Measurements from ENCODE around the gene ZNF202. TPM values are rescaled to one million over a fixed set of nuclear protein-coding genes. Genes with fewer than 3 reads are reported as not detected.

The ZNF202 gene
- total RNA-seq, 1 experiment from 2014 or later, result 22.1 TPM

GRCh38 chr11:123760894-123761293, 19.4 kb upstream of the ZNF202 start:
- CTCF ChIA-PET, result interaction anchor here (0.7 kb wide), 1 partner anchor 50 kb away, joined by 3 read pairs; no protein-coding TSS in a partner anchor
- H3K27me3 Mint-ChIP-seq (ENCODE audit: insufficient read depth, unreplicated experiment), result no peaks in the 10 kb centered on the region
- no peaks in the 10 kb centered on the region for H3K4me1 Mint-ChIP-seq (ENCODE audit: insufficient read depth, unreplicated experiment)
- no peak overlapping the region for H3K27ac Mint-ChIP-seq (ENCODE audit: low read depth, unreplicated experiment)
- no peak overlapping the region for H3K4me3 Mint-ChIP-seq (ENCODE audit: unreplicated experiment)
- H3K9me3 Mint-ChIP-seq (ENCODE audit: unreplicated experiment), result peaks cover 5% of the 10 kb centered on the region
- no TSS peak for BruUV-seq (replicated peaks)
- peak; percentile 7 for DNase-seq (ENCODE audit: unreplicated experiment)
- intact Hi-C loops (cut with micrococcal nuclease), result no loop called here
- TF ChIP-seq CTCF (IDR thresholded peaks at IDR 0.05; ENCODE audit: unreplicated experiment), result no peak
- POLR2A ChIA-PET, result no interaction called here
- no peaks in the 10 kb centered on the region for H3K36me3 Mint-ChIP-seq (ENCODE audit: insufficient read depth, unreplicated experiment)

- TF ChIP-seq CTCF (IDR thresholded peaks at IDR 0.05; ENCODE audit: unreplicated experiment), result no peak
- H3K27ac Mint-ChIP-seq (ENCODE audit: low read depth, unreplicated experiment), result no peak overlapping the region
- intact Hi-C loops (cut with micrococcal nuclease), result no loop called here
- ChIA-PET POLR2A (interaction anchor here (0.6 to 1.7 kb wide), 3 partner anchors 10 to 572 kb away, joined by 3 to 4 read pairs (median 3); no protein-coding TSS in a partner anchor), CTCF (interaction anchor here (0.6 kb wide), 1 partner anchor 15 kb away, joined by 3 read pairs; no protein-coding TSS in a partner anchor)
- H3K9me3 Mint-ChIP-seq (ENCODE audit: unreplicated experiment), result peaks cover 5% of the 10 kb centered on the region
- H3K4me3 Mint-ChIP-seq (ENCODE audit: unreplicated experiment), result no peak overlapping the region
- H3K4me1 Mint-ChIP-seq (ENCODE audit: insufficient read depth, unreplicated experiment), result no peaks in the 10 kb centered on the region
- BruUV-seq (replicated peaks), result no TSS peak
- DNase-seq (ENCODE audit: unreplicated experiment), result no peak
- no peaks in the 10 kb centered on the region for H3K36me3 Mint-ChIP-seq (ENCODE audit: insufficient read depth, unreplicated experiment)
- H3K27me3 Mint-ChIP-seq (ENCODE audit: insufficient read depth, unreplicated experiment), result no peaks in the 10 kb centered on the region
These were observed 16.5 kb upstream of the ZNF202 start for GRCh38 chr11:123757976-123758375.

GRCh38 chr11:123755813-123756212, 14.4 kb upstream of the ZNF202 start:
- ChIA-PET POLR2A (interaction anchor here (0.7 to 1.4 kb wide), 4 partner anchors 12 to 446 kb away, joined by 3 read pairs; no protein-coding TSS in a partner anchor), CTCF (interaction anchor here (0.7 to 1.4 kb wide), 2 partner anchors 12 to 439 kb away, joined by 3 read pairs; no protein-coding TSS in a partner anchor)
- Mint-ChIP-seq H3K9me3 (ENCODE audit: unreplicated experiment) (no peaks in the 10 kb centered on the region), H3K4me1 (ENCODE audit: insufficient read depth, unreplicated experiment) (no peaks in the 10 kb centered on the region), H3K27ac (ENCODE audit: low read depth, unreplicated experiment) (no peak overlapping the region), H3K4me3 (ENCODE audit: unreplicated experiment) (no peak overlapping the region), H3K36me3 (ENCODE audit: insufficient read depth, unreplicated experiment) (no peaks in the 10 kb centered on the region), H3K27me3 (ENCODE audit: insufficient read depth, unreplicated experiment) (no peaks in the 10 kb centered on the region)
- no peak for TF ChIP-seq CTCF (IDR thresholded peaks at IDR 0.05; ENCODE audit: unreplicated experiment)
- intact Hi-C loops (cut with micrococcal nuclease), result no loop called here
- BruUV-seq (replicated peaks), result no TSS peak
- no peak for DNase-seq (ENCODE audit: unreplicated experiment)

GRCh38 chr11:123755344-123755743, 13.9 kb upstream of the ZNF202 start:
- no peak for TF ChIP-seq CTCF (IDR thresholded peaks at IDR 0.05; ENCODE audit: unreplicated experiment)
- no TSS peak for BruUV-seq (replicated peaks)
- no peak overlapping the region for H3K4me3 Mint-ChIP-seq (ENCODE audit: unreplicated experiment)
- H3K9me3 Mint-ChIP-seq (ENCODE audit: unreplicated experiment), result no peaks in the 10 kb centered on the region
- H3K27me3 Mint-ChIP-seq (ENCODE audit: insufficient read depth, unreplicated experiment), result no peaks in the 10 kb centered on the region
- ChIA-PET CTCF (interaction anchor here (0.7 to 1.4 kb wide), 2 partner anchors 11 to 440 kb away, joined by 3 read pairs; no protein-coding TSS in a partner anchor), POLR2A (interaction anchor here (1.0 to 1.4 kb wide), 3 partner anchors 13 to 15 kb away, joined by 3 read pairs; no protein-coding TSS in a partner anchor)
- H3K27ac Mint-ChIP-seq (ENCODE audit: low read depth, unreplicated experiment), result no peak overlapping the region
- no peaks in the 10 kb centered on the region for H3K4me1 Mint-ChIP-seq (ENCODE audit: insufficient read depth, unreplicated experiment)
- intact Hi-C loops (cut with micrococcal nuclease), result no loop called here
- no peak for DNase-seq (ENCODE audit: unreplicated experiment)
- H3K36me3 Mint-ChIP-seq (ENCODE audit: insufficient read depth, unreplicated experiment), result no peaks in the 10 kb centered on the region
